Fibroblast of pulmonary artery (primary cell): ENCODE results near the gene LAIR1.

Experiments
- DNase-seq: peaks from one replicate; pipeline ENCODE4 v3.0.0-alpha.2; 2010; ENCODE audit warnings: low read depth
- H3K4me3 ChIP-seq: replicated peaks from 2 replicates; pipeline ENCODE4 v1.5.1; 2011; ENCODE audit warnings: low read depth, mild to moderate bottlenecking, control low read depth, low read length, moderate library complexity
- CTCF ChIP-seq: IDR thresholded peaks from 2 replicates; pipeline ENCODE4 v1.5.1; 2011; ENCODE audit warnings: mild to moderate bottlenecking, control low read depth, low read length, inconsistent platforms; ENCODE audit errors: missing control alignments

LAIR1 gene

GRCh38 chr19:54354761-54355160 is 10.0 kb downstream of the LAIR1 start:
- no peak overlapping the region for H3K4me3 ChIP-seq
- no peak for TF ChIP-seq CTCF
- DNase-seq: no peak

DNA sequence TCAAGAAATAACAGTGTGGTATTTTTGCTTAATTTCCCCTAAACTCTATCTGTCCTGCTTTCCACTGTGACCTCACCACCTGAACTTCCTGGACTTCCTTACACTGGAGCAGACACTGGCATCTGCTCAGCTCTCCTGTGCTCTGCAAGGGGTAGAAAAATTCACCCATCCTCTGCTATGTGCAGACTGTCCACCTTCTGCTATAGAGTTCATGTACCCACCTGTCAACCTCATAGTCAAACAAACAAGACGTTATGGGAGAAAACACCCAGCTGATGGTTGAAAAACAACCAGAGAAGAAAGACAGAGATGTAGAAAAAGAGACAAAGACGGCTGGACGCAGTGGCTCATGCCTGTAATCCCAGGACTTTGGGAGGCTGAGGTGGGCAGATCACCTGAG is 12.2 kb downstream of the LAIR1 start:
- DNase-seq: no peak
- no peak for TF ChIP-seq CTCF
- H3K4me3 ChIP-seq: no peak overlapping the region

DNA sequence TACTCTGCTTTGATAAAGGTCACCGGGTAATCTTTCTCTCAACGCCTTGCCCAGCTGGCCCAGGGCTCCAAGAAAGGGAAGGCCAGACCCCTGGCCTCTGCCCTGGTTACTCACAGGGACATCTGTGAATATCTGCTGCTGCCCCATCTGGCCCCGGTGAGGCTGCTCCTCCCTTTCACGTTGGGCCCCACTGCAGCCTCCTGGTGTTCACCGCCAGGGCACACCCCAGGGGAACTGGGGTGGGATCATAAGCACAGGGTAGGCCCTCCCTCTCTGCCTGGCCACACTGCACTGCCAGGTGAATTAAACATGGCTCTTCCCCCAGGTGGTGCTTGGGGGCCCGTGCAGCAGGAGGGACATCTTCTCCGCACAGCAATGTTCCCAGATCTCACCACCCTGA is 12.7 kb downstream of the LAIR1 start:
- no peak for DNase-seq

GRCh38 chr19:54351474-54351873 is 13.3 kb downstream of the LAIR1 start:
- no peak overlapping the region for H3K4me3 ChIP-seq
- TF ChIP-seq CTCF: no peak
- no peak for DNase-seq

More for the DNA sequence above, 12.7 kb downstream of the LAIR1 start:
- TF ChIP-seq CTCF: no peak
- H3K4me3 ChIP-seq: no peak overlapping the region

- no peak for DNase-seq
- TF ChIP-seq CTCF: no peak
- no peak overlapping the region for H3K4me3 ChIP-seq
Observed at GRCh38 chr19:54345938-54346386, 18.8 kb downstream of the LAIR1 start.

DNA sequence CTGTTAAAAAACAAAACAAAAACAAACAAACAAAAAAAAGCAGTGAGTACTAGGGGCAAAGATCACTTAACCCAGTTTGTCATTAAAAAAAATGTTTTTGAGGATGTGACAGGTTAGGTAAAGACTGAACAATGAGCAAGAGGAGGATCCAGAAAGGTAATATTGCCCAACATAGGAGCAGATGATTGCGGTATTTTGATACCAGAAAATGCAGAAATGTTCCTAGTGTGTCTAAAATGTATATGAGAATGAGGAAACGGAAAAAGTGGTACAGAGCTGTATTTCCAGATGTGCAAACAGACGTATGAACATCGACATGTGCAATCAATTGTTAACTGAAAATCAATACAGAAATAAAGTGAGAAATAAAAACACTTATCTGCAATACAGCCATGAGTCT is 20.9 kb downstream of the LAIR1 start:
- no peak for TF ChIP-seq CTCF
- DNase-seq: no peak
- H3K4me3 ChIP-seq: no peak overlapping the region

DNA sequence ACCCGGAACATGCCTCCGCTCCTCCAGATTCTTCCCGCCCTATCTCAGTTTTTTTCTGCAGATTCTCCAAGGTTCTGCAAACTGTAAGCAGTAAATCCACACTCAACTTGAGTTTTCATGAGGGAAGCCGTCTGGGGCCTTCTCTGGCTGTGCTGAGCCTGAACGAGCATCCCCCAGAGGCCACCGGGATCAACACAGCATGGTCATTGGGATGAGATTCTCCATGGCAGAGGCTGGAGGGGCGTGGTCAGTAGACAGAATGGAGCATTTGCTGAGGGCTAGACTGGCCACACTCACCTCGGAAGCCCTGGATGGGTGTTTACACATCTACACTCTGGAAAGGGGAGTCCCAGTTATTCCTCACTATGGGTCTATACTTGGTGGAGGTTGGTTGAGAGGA is 23.4 kb downstream of the LAIR1 start:
- no peak for DNase-seq
- TF ChIP-seq CTCF: no peak
- H3K4me3 ChIP-seq: no peak overlapping the region
